IMR-90 (cell line): ENCODE results near the gene SEC24A.

Source experiments
- BHLHE40 ChIP-seq: fragments of 150-350 bp; IDR thresholded peaks from 2 replicates; pipeline ENCODE4 v1.6.1; 2016; ENCODE audit warnings: mild to moderate bottlenecking, low read depth, low read length
- CEBPB ChIP-seq: IDR thresholded peaks from 2 replicates; pipeline ENCODE4 v1.6.1; 2012; ENCODE audit warnings: low read depth, low read length, improper control_type of control experiment
- CHD1 ChIP-seq: IDR thresholded peaks from 2 replicates; pipeline ENCODE4 v1.6.1; 2012; ENCODE audit warnings: low read depth, low read length, improper control_type of control experiment
- CTCF ChIP-seq: conservative IDR thresholded peaks from 2 replicates; pipeline ENCODE4 v1.5.1; 2012; ENCODE audit warnings: mild to moderate bottlenecking, low read depth, low read length, improper control_type of control experiment
- FOS ChIP-seq: fragments of 150-350 bp; IDR thresholded peaks from 2 replicates; pipeline ENCODE4 v1.6.1; 2016; ENCODE audit warnings: low read depth, low read length
- MAFK ChIP-seq: IDR thresholded peaks from 2 replicates; pipeline ENCODE4 v1.6.1; 2012; ENCODE audit warnings: low read depth, low read length, improper control_type of control experiment
- MXI1 ChIP-seq: IDR thresholded peaks from 2 replicates; pipeline ENCODE4 v1.6.1; 2012; ENCODE audit warnings: low read depth, mild to moderate bottlenecking, low read length, moderate library complexity, borderline replicate concordance
- NFE2L2 ChIP-seq: fragments of 150-350 bp; IDR thresholded peaks from 2 replicates; pipeline ENCODE4 v1.6.1; 2016; ENCODE audit warnings: low read depth, mild to moderate bottlenecking, low read length
- POLR2A ChIP-seq: IDR thresholded peaks from 2 replicates; pipeline ENCODE4 v1.6.1; 2012; ENCODE audit warnings: mild to moderate bottlenecking, low read depth, low read length
- RAD21 ChIP-seq: IDR thresholded peaks from 2 replicates; pipeline ENCODE4 v1.6.1; 2012; ENCODE audit warnings: low read length, improper control_type of control experiment
- RFX5 ChIP-seq: IDR thresholded peaks from 2 replicates; pipeline ENCODE4 v1.8.0; 2012; ENCODE audit warnings: low read depth, mild to moderate bottlenecking, low read length, moderate library complexity
- SMC3 ChIP-seq: fragments of 150-350 bp; IDR thresholded peaks from 2 replicates; pipeline ENCODE4 v1.6.1; 2016; ENCODE audit warnings: low read depth, mild to moderate bottlenecking, antibody characterized with exemption, low read length, moderate library complexity
- TF ChIP-seq, protein P1 (sequence below): fragments of 150-350 bp; IDR thresholded peaks from 2 replicates; pipeline ENCODE4 v1.6.1; 2017; ENCODE audit warnings: mild to moderate bottlenecking, antibody characterized with exemption, low read length, low read depth
- TF ChIP-seq, protein P2 (sequence below): fragments of 150-350 bp; IDR thresholded peaks from 2 replicates; pipeline ENCODE4 v1.6.1; 2016; ENCODE audit warnings: low read depth, mild to moderate bottlenecking, low read length, moderate library complexity, borderline replicate concordance

DNA sequence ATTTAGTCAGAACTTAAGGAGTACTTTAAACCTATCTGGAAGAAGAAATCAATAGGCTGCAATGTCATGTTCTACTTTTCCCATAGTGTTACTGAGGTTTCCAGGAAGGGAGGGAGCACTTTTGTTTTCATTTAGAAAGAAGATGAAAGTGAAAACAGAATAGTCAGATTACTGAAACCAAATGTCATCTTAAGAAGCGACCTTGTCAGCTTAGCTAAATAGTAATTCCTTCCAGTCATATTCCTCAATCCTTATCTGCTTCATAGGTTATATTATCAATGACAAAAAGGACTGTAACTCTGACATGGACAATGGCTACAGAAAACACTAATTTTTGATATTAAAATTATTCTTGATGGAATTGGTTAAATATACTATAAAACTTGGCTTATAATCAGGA lies 43.7 kb upstream of the SEC24A start:
- no peak for TF ChIP-seq CTCF
- TF ChIP-seq CHD1, result no peak
- no peak for TF ChIP-seq MXI1
- TF ChIP-seq MAFK, result no peak
- TF ChIP-seq, protein P1, sequence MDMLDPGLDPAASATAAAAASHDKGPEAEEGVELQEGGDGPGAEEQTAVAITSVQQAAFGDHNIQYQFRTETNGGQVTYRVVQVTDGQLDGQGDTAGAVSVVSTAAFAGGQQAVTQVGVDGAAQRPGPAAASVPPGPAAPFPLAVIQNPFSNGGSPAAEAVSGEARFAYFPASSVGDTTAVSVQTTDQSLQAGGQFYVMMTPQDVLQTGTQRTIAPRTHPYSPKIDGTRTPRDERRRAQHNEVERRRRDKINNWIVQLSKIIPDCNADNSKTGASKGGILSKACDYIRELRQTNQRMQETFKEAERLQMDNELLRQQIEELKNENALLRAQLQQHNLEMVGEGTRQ, result no peak
- no peak for TF ChIP-seq RFX5
- TF ChIP-seq, protein P2, sequence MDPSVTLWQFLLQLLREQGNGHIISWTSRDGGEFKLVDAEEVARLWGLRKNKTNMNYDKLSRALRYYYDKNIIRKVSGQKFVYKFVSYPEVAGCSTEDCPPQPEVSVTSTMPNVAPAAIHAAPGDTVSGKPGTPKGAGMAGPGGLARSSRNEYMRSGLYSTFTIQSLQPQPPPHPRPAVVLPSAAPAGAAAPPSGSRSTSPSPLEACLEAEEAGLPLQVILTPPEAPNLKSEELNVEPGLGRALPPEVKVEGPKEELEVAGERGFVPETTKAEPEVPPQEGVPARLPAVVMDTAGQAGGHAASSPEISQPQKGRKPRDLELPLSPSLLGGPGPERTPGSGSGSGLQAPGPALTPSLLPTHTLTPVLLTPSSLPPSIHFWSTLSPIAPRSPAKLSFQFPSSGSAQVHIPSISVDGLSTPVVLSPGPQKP, result no peak
- no peak for TF ChIP-seq NFE2L2
- TF ChIP-seq FOS, result no peak
- TF ChIP-seq POLR2A, result no peak
- TF ChIP-seq RAD21, result no peak
- no peak for TF ChIP-seq BHLHE40
- TF ChIP-seq CEBPB, result no peak
- TF ChIP-seq SMC3, result no peak
